ENCODE results near the gene ASPHD2.

The ASPHD2 gene

DNA sequence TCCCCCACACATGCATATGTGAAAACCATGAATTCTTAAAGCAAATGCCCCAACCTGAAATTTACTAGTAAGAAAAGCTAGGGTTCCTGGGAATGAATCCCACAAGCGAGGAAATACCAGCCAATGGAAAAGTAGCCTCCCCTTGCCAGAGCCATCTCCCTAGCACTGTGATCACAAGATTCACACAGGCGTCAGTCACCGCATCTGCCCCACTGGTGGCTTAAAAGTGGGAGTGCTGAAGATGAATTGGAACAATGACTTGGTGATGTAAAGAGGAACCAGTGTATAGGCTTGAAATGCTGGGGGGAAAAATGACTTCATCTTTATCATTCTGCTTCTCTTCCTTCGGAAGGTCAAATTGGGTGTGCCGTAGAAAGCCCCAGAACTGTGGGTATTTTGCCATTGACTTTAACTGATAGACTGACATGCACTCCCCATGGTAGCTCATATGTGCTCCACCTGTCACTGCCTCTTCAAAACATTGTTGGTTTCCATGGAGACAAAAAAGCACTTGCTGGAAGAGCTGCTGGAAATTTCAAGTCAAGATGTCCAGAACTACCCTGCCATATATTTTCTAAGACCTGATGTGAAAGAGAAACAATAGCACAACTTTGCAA lies 19.2 kb upstream of the ASPHD2 start (continued):
- TF ChIP-seq ZNF837 (tag by site-specific recombination; IDR thresholded peaks at IDR 0.05) = no peak
- TF ChIP-seq ZNF16 (tag by site-specific recombination; IDR thresholded peaks at IDR 0.05; ENCODE audit: low read depth) = no peak
- TF ChIP-seq ZNF394 (tag by site-specific recombination; IDR thresholded peaks at IDR 0.05; ENCODE audit: borderline replicate concordance) = no peak
- TF ChIP-seq, protein P1, sequence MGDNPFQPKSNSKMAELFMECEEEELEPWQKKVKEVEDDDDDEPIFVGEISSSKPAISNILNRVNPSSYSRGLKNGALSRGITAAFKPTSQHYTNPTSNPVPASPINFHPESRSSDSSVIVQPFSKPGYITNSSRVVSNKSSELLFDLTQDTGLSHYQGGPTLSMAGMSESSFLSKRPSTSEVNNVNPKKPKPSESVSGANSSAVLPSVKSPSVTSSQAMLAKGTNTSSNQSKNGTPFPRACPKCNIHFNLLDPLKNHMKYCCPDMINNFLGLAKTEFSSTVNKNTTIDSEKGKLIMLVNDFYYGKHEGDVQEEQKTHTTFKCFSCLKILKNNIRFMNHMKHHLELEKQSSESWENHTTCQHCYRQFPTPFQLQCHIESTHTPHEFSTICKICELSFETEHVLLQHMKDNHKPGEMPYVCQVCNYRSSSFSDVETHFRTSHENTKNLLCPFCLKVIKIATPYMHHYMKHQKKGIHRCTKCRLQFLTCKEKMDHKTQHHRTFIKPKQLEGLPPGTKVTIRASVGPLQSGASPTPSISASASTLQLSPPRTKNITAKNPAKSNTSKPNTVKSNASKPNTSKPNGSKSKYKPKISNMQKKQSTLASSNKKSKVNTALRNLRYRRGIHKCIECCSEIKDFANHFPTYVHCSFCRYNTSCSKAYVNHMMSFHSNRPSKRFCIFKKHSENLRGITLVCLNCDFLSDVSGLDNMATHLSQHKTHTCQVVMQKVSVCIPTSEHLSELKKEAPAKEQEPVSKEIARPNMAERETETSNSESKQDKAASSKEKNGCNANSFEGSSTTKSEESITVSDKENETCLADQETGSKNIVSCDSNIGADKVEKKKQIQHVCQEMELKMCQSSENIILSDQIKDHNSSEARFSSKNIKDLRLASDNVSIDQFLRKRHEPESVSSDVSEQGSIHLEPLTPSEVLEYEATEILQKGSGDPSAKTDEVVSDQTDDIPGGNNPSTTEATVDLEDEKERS (tag by site-specific recombination; IDR thresholded peaks at IDR 0.05) = no peak

DNA sequence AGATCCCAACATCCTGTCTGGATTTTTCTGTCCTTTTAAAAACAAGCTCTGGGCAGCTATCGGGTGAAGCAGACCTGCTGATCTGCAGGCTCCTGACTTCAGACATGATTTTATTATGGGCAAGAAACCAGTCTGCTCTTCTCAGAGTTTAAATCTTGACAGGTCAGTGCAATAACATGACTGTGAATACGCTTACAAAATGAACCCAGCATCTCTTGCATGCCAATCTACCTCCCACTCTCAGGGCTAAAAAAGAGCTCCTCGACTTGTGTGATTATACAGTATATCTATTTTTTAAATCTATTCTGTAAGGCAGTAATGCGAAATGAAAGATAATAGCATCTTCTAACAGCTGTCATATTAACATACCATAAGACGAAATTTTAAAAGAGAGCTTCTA lies 18.7 kb upstream of the ASPHD2 start:
- Histone ChIP-seq H3K36me3 (ENCODE audit: control insufficient read depth in 2 of 2, insufficient read depth in 1 of 2, low read length in 2 of 2) (no peaks in the 10 kb centered on the region), H3K9me3 (ENCODE audit: control insufficient read depth, insufficient read depth, low read depth, low read length) (no peaks in the 10 kb centered on the region), H3K4me1 (ENCODE audit: control insufficient read depth, insufficient read depth, low read length) (no peaks in the 10 kb centered on the region), H3K4me3 (ENCODE audit: low read depth, low read length) (no peak overlapping the region), H3K27ac (ENCODE audit: extremely low read depth, low read depth, low read length) (no peak overlapping the region)
- ChIA-PET POLR2A (no interaction called here), CTCF (interaction anchor here (1.1 to 2.1 kb wide), 2 partner anchors 45 to 51 kb away, joined by 5 to 20 read pairs; no protein-coding TSS in a partner anchor)
- no peak for TF ChIP-seq ZBTB48 (tag by site-specific recombination; IDR thresholded peaks at IDR 0.05)
- no peak for TF ChIP-seq ZNF707 (tag by site-specific recombination; IDR thresholded peaks at IDR 0.05)
- no peak for TF ChIP-seq ZNF324 (tag by site-specific recombination; IDR thresholded peaks at IDR 0.05)
- no peak for TF ChIP-seq ZNF24 (tag by site-specific recombination; IDR thresholded peaks at IDR 0.05)
- no peak for TF ChIP-seq HOXA7 (CRISPR knock-in tag; IDR thresholded peaks at IDR 0.05; ENCODE audit: borderline replicate concordance)
- no peak for TF ChIP-seq ZNF501 (tag by site-specific recombination; IDR thresholded peaks at IDR 0.05)
- TF ChIP-seq ZSCAN30 (tag by site-specific recombination; IDR thresholded peaks at IDR 0.05) = no peak
- TF ChIP-seq, protein P2, sequence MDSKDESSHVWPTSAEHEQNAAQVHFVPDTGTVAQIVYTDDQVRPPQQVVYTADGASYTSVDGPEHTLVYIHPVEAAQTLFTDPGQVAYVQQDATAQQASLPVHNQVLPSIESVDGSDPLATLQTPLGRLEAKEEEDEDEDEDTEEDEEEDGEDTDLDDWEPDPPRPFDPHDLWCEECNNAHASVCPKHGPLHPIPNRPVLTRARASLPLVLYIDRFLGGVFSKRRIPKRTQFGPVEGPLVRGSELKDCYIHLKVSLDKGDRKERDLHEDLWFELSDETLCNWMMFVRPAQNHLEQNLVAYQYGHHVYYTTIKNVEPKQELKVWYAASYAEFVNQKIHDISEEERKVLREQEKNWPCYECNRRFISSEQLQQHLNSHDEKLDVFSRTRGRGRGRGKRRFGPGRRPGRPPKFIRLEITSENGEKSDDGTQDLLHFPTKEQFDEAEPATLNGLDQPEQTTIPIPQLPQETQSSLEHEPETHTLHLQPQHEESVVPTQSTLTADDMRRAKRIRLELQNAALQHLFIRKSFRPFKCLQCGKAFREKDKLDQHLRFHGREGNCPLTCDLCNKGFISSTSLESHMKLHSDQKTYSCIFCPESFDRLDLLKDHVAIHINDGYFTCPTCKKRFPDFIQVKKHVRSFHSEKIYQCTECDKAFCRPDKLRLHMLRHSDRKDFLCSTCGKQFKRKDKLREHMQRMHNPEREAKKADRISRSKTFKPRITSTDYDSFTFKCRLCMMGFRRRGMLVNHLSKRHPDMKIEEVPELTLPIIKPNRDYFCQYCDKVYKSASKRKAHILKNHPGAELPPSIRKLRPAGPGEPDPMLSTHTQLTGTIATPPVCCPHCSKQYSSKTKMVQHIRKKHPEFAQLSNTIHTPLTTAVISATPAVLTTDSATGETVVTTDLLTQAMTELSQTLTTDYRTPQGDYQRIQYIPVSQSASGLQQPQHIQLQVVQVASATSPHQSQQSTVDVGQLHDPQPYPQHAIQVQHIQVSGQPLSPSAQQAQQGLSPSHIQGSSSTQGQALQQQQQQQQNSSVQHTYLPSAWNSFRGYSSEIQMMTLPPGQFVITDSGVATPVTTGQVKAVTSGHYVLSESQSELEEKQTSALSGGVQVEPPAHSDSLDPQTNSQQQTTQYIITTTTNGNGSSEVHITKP (tag by site-specific recombination; IDR thresholded peaks at IDR 0.05) = no peak
- no peak for TF ChIP-seq KLF16 (tag by site-specific recombination; IDR thresholded peaks at IDR 0.05)
- no peak for TF ChIP-seq ZNF561 (tag by site-specific recombination; IDR thresholded peaks at IDR 0.05; ENCODE audit: borderline replicate concordance)
- TF ChIP-seq, protein P3, sequence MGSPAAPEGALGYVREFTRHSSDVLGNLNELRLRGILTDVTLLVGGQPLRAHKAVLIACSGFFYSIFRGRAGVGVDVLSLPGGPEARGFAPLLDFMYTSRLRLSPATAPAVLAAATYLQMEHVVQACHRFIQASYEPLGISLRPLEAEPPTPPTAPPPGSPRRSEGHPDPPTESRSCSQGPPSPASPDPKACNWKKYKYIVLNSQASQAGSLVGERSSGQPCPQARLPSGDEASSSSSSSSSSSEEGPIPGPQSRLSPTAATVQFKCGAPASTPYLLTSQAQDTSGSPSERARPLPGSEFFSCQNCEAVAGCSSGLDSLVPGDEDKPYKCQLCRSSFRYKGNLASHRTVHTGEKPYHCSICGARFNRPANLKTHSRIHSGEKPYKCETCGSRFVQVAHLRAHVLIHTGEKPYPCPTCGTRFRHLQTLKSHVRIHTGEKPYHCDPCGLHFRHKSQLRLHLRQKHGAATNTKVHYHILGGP (tag by site-specific recombination; IDR thresholded peaks at IDR 0.05) = no peak

DNA sequence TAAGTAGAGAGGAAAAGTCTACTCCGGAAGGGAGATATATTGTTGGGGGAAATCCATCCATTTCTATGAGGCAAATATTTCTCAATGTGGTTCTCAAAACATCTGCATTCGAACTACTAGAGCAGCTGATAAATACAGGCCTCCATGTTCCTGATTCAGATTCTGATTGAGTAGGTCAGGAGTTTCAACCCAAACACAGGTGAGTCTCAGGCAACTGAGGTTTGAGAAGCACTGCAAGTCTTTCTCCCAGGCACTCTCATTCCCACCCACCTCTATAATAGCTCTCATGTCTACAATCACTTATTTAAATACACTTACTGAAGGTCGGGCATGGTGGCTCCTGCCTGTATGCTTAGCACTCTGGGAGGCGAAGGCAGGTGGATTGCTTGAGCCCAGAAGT lies 14.7 kb upstream of the ASPHD2 start:
- ChIA-PET POLR2A (interaction anchor here (1.4 kb wide), 1 partner anchor 70 kb away, joined by 4 read pairs; the partner anchor contains the start of genes HPS4 and SRRD), CTCF (interaction anchor here (0.6 to 1.8 kb wide), 4 partner anchors 9 to 63 kb away, joined by 3 to 12 read pairs (median 4); no protein-coding TSS in a partner anchor)
- Histone ChIP-seq H3K4me3 (ENCODE audit: low read depth, low read length) (no peak overlapping the region), H3K36me3 (ENCODE audit: control insufficient read depth in 2 of 2, insufficient read depth in 1 of 2, low read length in 2 of 2) (no peaks in the 10 kb centered on the region), H3K27ac (ENCODE audit: extremely low read depth, low read depth, low read length) (no peak overlapping the region), H3K4me1 (ENCODE audit: control insufficient read depth, insufficient read depth, low read length) (no peaks in the 10 kb centered on the region), H3K9me3 (ENCODE audit: control insufficient read depth, insufficient read depth, low read depth, low read length) (no peaks in the 10 kb centered on the region)
- no peak for TF ChIP-seq ZNF416 (tag by site-specific recombination; IDR thresholded peaks at IDR 0.05)
- TF ChIP-seq ZNF433 (tag by site-specific recombination; IDR thresholded peaks at IDR 0.05; ENCODE audit: low read depth) = no peak
- no peak for TF ChIP-seq ZNF23 (tag by site-specific recombination; IDR thresholded peaks at IDR 0.05; ENCODE audit: borderline replicate concordance)
- TF ChIP-seq, protein P4, sequence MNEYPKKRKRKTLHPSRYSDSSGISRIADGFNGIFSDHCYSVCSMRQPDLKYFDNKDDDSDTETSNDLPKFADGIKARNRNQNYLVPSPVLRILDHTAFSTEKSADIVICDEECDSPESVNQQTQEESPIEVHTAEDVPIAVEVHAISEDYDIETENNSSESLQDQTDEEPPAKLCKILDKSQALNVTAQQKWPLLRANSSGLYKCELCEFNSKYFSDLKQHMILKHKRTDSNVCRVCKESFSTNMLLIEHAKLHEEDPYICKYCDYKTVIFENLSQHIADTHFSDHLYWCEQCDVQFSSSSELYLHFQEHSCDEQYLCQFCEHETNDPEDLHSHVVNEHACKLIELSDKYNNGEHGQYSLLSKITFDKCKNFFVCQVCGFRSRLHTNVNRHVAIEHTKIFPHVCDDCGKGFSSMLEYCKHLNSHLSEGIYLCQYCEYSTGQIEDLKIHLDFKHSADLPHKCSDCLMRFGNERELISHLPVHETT (tag by site-specific recombination; IDR thresholded peaks at IDR 0.05) = no peak
- TF ChIP-seq, protein P5, sequence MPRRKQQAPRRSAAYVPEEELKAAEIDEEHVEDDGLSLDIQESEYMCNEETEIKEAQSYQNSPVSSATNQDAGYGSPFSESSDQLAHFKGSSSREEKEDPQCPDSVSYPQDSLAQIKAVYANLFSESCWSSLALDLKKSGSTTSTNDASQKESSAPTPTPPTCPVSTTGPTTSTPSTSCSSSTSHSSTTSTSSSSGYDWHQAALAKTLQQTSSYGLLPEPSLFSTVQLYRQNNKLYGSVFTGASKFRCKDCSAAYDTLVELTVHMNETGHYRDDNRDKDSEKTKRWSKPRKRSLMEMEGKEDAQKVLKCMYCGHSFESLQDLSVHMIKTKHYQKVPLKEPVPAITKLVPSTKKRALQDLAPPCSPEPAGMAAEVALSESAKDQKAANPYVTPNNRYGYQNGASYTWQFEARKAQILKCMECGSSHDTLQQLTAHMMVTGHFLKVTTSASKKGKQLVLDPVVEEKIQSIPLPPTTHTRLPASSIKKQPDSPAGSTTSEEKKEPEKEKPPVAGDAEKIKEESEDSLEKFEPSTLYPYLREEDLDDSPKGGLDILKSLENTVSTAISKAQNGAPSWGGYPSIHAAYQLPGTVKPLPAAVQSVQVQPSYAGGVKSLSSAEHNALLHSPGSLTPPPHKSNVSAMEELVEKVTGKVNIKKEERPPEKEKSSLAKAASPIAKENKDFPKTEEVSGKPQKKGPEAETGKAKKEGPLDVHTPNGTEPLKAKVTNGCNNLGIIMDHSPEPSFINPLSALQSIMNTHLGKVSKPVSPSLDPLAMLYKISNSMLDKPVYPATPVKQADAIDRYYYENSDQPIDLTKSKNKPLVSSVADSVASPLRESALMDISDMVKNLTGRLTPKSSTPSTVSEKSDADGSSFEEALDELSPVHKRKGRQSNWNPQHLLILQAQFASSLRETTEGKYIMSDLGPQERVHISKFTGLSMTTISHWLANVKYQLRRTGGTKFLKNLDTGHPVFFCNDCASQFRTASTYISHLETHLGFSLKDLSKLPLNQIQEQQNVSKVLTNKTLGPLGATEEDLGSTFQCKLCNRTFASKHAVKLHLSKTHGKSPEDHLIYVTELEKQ (tag by site-specific recombination; IDR thresholded peaks at IDR 0.05; ENCODE audit: borderline replicate concordance) = no peak

All from HEK293 (cell line).